H9 (cell line): Measurements from ENCODE around the gene SPRY4. TPM values are rescaled to one million over a fixed set of nuclear protein-coding genes. Genes with fewer than 3 reads are reported as not detected.

ENCODE experiments used
- DNase-seq: peaks from one replicate; pipeline ENCODE4 v3.0.0-alpha.2; 2017
- H2AFZ ChIP-seq: one replicate; pipeline ENCODE4 v1.6.1; 2013; ENCODE audit warnings: mild to moderate bottlenecking, low read length, control low read depth, moderate library complexity
- H2AK5ac ChIP-seq: 2 replicates; pipeline ENCODE4 v1.6.1; 2013; ENCODE audit warnings: low read length, control low read depth, mixed read lengths; ENCODE audit not compliant: insufficient read length
- H2BK120ac ChIP-seq: one replicate; pipeline ENCODE4 v1.6.1; 2013; ENCODE audit warnings: low read depth, mild to moderate bottlenecking, low read length, control low read depth, inconsistent platforms; ENCODE audit not compliant: poor library complexity, severe bottlenecking
- H2BK12ac ChIP-seq: 2 replicates; pipeline ENCODE4 v1.6.1; 2013; ENCODE audit warnings: low read length, control low read depth, mixed read lengths, low read depth; ENCODE audit not compliant: insufficient read length
- H2BK15ac ChIP-seq: 2 replicates; pipeline ENCODE4 v1.6.1; 2013; ENCODE audit warnings: low read depth, low read length, control low read depth
- H2BK20ac ChIP-seq: one replicate; pipeline ENCODE4 v1.6.1; 2013; ENCODE audit warnings: low read depth, mild to moderate bottlenecking, low read length, control low read depth, inconsistent platforms; ENCODE audit not compliant: poor library complexity, severe bottlenecking
- H2BK5ac ChIP-seq: 2 replicates; pipeline ENCODE4 v1.6.1; 2013; ENCODE audit warnings: low read length, control low read depth, mixed read lengths; ENCODE audit not compliant: insufficient read length
- H3K14ac ChIP-seq: 2 replicates; pipeline ENCODE4 v1.6.1; 2013; ENCODE audit warnings: low read length, control low read depth; ENCODE audit not compliant: insufficient read depth
- H3K18ac ChIP-seq: 2 replicates; pipeline ENCODE4 v1.6.1; 2013; ENCODE audit warnings: low read depth, mild to moderate bottlenecking, mixed read lengths, low read length, control low read depth; ENCODE audit not compliant: insufficient read length
- H3K23ac ChIP-seq: 2 replicates; pipeline ENCODE4 v1.6.1; 2013; ENCODE audit warnings: low read length, control low read depth, mixed read lengths, low read depth; ENCODE audit not compliant: insufficient read length
- H3K23me2 ChIP-seq: 2 replicates; pipeline ENCODE4 v1.6.1; 2013; ENCODE audit warnings: low read depth, mild to moderate bottlenecking, mixed read lengths, low read length, control low read depth; ENCODE audit not compliant: insufficient read length, poor library complexity, severe bottlenecking
- H3K27ac ChIP-seq: 2 replicates; pipeline ENCODE4 v1.5.1; 2013; ENCODE audit warnings: low read length, control low read depth, mixed read lengths, low read depth; ENCODE audit not compliant: insufficient read length
- H3K27me3 ChIP-seq: 2 replicates; pipeline ENCODE4 v1.6.1; 2013; ENCODE audit warnings: low read length, control low read depth, inconsistent platforms; ENCODE audit not compliant: insufficient read depth
- H3K4ac ChIP-seq: 2 replicates; pipeline ENCODE4 v1.6.1; 2013; ENCODE audit warnings: low read depth, mild to moderate bottlenecking, control low read depth, inconsistent platforms, low read length, moderate library complexity
- H3K4me1 ChIP-seq: 2 replicates; pipeline ENCODE4 v1.6.1; 2013; ENCODE audit warnings: low read length, control low read depth, inconsistent platforms; ENCODE audit not compliant: insufficient read depth
- H3K4me2 ChIP-seq: 2 replicates; pipeline ENCODE4 v1.6.1; 2013; ENCODE audit warnings: low read length, control low read depth, mixed read lengths; ENCODE audit not compliant: insufficient read length, insufficient read depth
- H3K56ac ChIP-seq: 2 replicates; pipeline ENCODE4 v1.6.1; 2013; ENCODE audit warnings: low read depth, mild to moderate bottlenecking, mixed read lengths, low read length, control low read depth; ENCODE audit not compliant: insufficient read length
- H3K79me1 ChIP-seq: 2 replicates; pipeline ENCODE4 v1.6.1; 2013; ENCODE audit warnings: low read depth, mild to moderate bottlenecking, moderate library complexity, low read length, control low read depth, inconsistent platforms; ENCODE audit not compliant: insufficient read depth, poor library complexity, severe bottlenecking
- H3K79me2 ChIP-seq: 2 replicates; pipeline ENCODE4 v1.6.1; 2013; ENCODE audit warnings: low read length, control low read depth, inconsistent platforms; ENCODE audit not compliant: insufficient read depth
- H3K9ac ChIP-seq: 2 replicates; pipeline ENCODE4 v1.6.1; 2013; ENCODE audit warnings: low read length, control low read depth, mixed read lengths; ENCODE audit not compliant: insufficient read length; ENCODE audit errors: extremely low read depth
- H3K9me3 ChIP-seq: one replicate; pipeline ENCODE4 v1.6.1; 2013; ENCODE audit warnings: low read depth, low read length, inconsistent platforms; ENCODE audit not compliant: control insufficient read depth
- H3T11ph ChIP-seq: one replicate; pipeline ENCODE4 v1.6.1; 2013; ENCODE audit warnings: mild to moderate bottlenecking, low read length, control low read depth, inconsistent platforms
- H4K20me1 ChIP-seq: one replicate; pipeline ENCODE4 v1.6.1; 2013; ENCODE audit not compliant: control insufficient read depth, insufficient read length, insufficient read depth
- H4K5ac ChIP-seq: 2 replicates; pipeline ENCODE4 v1.6.1; 2013; ENCODE audit warnings: low read depth, mild to moderate bottlenecking, mixed read lengths, low read length, control low read depth; ENCODE audit not compliant: insufficient read length
- H4K8ac ChIP-seq: replicated peaks from 2 replicates; pipeline ENCODE4 v1.6.1; 2013; ENCODE audit warnings: low read length, control low read depth, mixed read lengths, low read depth; ENCODE audit not compliant: insufficient read length
- H4K91ac ChIP-seq: 2 replicates; pipeline ENCODE4 v1.6.1; 2013; ENCODE audit warnings: low read depth, mild to moderate bottlenecking, moderate library complexity, mixed read lengths, low read length, control low read depth; ENCODE audit not compliant: insufficient read length
- H3K27ac Mint-ChIP-seq, 3 experiments: 2 replicates in 2 of 3; 3 replicates in 1 of 3; pipeline ENCODE4 v1.8.0; 2020 to 2021; ENCODE audit warnings: mixed read lengths in 3 of 3, mild to moderate bottlenecking in 1 of 3, moderate library complexity in 1 of 3
- H3K27me3 Mint-ChIP-seq: 2 replicates; pipeline ENCODE4 v1.8.0; 2021; ENCODE audit warnings: low read depth, mild to moderate bottlenecking, moderate library complexity, mixed read lengths
- H3K36me3 Mint-ChIP-seq, 3 experiments: 2 replicates in 2 of 3; 3 replicates in 1 of 3; pipeline ENCODE4 v1.8.0; 2020 to 2021; ENCODE audit warnings: low read depth in 3 of 3, mixed read lengths in 3 of 3; ENCODE audit not compliant: insufficient read depth in 1 of 3
- H3K4me1 Mint-ChIP-seq, 2 experiments: 2 replicates each; pipeline ENCODE4 v1.8.0; 2020; ENCODE audit warnings: mixed read lengths in 2 of 2
- H3K4me3 Mint-ChIP-seq, 2 experiments: 2 replicates in 1 of 2; 3 replicates in 1 of 2; pipeline ENCODE4 v1.8.0; 2020 to 2021; ENCODE audit warnings: mild to moderate bottlenecking in 2 of 2, mixed read lengths in 2 of 2, moderate library complexity in 1 of 2
- H3K9me3 Mint-ChIP-seq, 2 experiments: 2 replicates in 1 of 2; 3 replicates in 1 of 2; pipeline ENCODE4 v1.8.0; 2020; ENCODE audit warnings: mild to moderate bottlenecking in 2 of 2, mixed read lengths in 2 of 2, moderate library complexity in 1 of 2
- CTCF ChIP-seq: fragments of 200-600 bp; sonication (generic); conservative IDR thresholded peaks from 3 replicates; pipeline ENCODE4 v1.8.0; 2021; ENCODE audit warnings: antibody characterized with exemption, mild to moderate bottlenecking
- WGBS: extraction: QIAGEN DNeasy Blood & Tissue Kit; methylation state at CpG from one replicate; pipeline ENCODE4 v1.1.7; 2013; ENCODE audit warnings: missing lambda C conversion rate, low lambda C conversion rate, mixed read lengths; ENCODE audit not compliant: insufficient read length; ENCODE audit errors: extremely low coverage; 5-methylcytosine and 5-hydroxymethylcytosine counted together
- total RNA-seq: library from RNA; stranded (reverse); gene quantifications from 2 replicates; pipeline ENCODE4 v1.2.1, GENCODE V29; 2021

Gene SPRY4
- total RNA-seq, 1 experiment from 2014 or later: 92.4 TPM

DNA sequence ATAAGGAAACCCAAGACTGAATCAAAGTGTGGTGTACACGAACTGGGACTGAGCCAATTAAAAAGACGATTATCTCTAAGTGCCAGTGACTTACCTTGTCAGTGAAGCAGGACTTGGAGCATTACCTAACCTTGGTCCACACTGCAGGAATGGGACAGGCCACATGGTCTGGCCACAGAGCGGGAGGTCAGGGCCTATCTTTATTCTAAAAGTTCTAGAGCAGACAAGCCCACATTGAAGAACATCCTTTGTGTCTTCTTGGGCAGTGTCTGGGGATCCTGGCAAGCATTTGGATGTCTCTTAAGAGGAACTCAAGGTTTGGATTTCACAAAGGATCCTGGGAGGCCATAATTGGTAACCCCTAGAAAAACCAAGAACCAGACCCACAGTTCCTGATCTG is 16.5 kb downstream of the SPRY4 start:
- Mint-ChIP-seq H3K4me3 (no peak overlapping the region), H3K27me3 (no peaks in the 10 kb centered on the region; the same call in 1 of the 2 replicates), H3K36me3 (peaks cover 31 to 66% (median 49%) of the 10 kb centered on the region in 3 experiments; a peak in 6 of 7 replicates), H3K9me3 (no peaks in the 10 kb centered on the region), H3K27ac (no peak overlapping the region; a peak in 1 of 7 replicates), H3K4me1 (peaks cover 37 to 51% of the 10 kb centered on the region in 2 experiments)
- Histone ChIP-seq H3K4me1 (peaks cover 3% of the 10 kb centered on the region), H3K27ac (no peak overlapping the region), H3K4ac (no peak overlapping the region), H3K18ac (no peak overlapping the region), H3K23me2 (no peaks in the 10 kb centered on the region), H3K79me2 (peaks cover 32% of the 10 kb centered on the region; the same call in 1 of the 2 replicates), H3K9me3 (no peaks in the 10 kb centered on the region), H2BK5ac (no peak overlapping the region), H3T11ph (no peak overlapping the region), H3K56ac (no peak overlapping the region), H4K20me1 (no peaks in the 10 kb centered on the region), H4K8ac (no peak overlapping the region), H3K27me3 (no peaks in the 10 kb centered on the region), H2AFZ (no peak overlapping the region), H2BK120ac (no peak overlapping the region), H3K4me2 (no peak overlapping the region), H2BK12ac (no peak overlapping the region), H4K5ac (no peak overlapping the region), H2BK20ac (no peak overlapping the region), H2BK15ac (no peak overlapping the region), H3K79me1 (no peaks in the 10 kb centered on the region), H3K14ac (no peak overlapping the region), H3K23ac (no peak overlapping the region), H2AK5ac (no peak overlapping the region), H4K91ac (no peak overlapping the region), H3K9ac (no peak overlapping the region)
- DNase-seq: no peak
- TF ChIP-seq CTCF: no peak
- WGBS: no CpG with 5 or more reads among the region's 3 CpGs
